HepG2 (cell line): ENCODE data around the gene TRMT10C. TPM values are rescaled to one million over a fixed set of nuclear protein-coding genes. Genes with fewer than 3 reads are reported as not detected.

ENCODE experiments used
- ARHGAP35 ChIP-seq: sonication (generic); formaldehyde crosslinking; IDR thresholded peaks from 2 replicates; pipeline ENCODE4 v1.9.0; 2022; ENCODE audit warnings: mild to moderate bottlenecking, inconsistent platforms, moderate library complexity, missing genetic modification reagents, borderline replicate concordance
- EEA1 ChIP-seq: sonication (generic); formaldehyde crosslinking; IDR thresholded peaks from 2 replicates; pipeline ENCODE4 v1.5.1; 2020; ENCODE audit warnings: mild to moderate bottlenecking, missing genetic modification reagents, borderline replicate concordance
- ETV5 ChIP-seq: IDR thresholded peaks from 2 replicates; pipeline ENCODE4 v1.6.1; 2018; ENCODE audit warnings: missing biosample characterization, missing genetic modification reagents, inconsistent platforms, borderline replicate concordance
- HES4 ChIP-seq: sonication (generic); formaldehyde crosslinking; IDR thresholded peaks from 2 replicates; pipeline ENCODE4 v1.9.0; 2021; ENCODE audit warnings: mild to moderate bottlenecking, missing genetic modification reagents, borderline replicate concordance
- KAT8 ChIP-seq: IDR thresholded peaks from 2 replicates; pipeline ENCODE4 v1.6.1; 2016; ENCODE audit warnings: missing genetic modification reagents, missing compliant biosample characterization
- KLF11 ChIP-seq: IDR thresholded peaks from 2 replicates; pipeline ENCODE4 v1.6.1; 2016; ENCODE audit warnings: missing compliant biosample characterization
- NONO ChIP-seq, 2 experiments: fragments of 450-650 bp in 1 of 2; sonication (generic) in 1 of 2; formaldehyde crosslinking in 1 of 2; IDR thresholded peaks in 1 of 2; conservative IDR thresholded peaks in 1 of 2; 2 replicates each; pipeline versions ENCODE4 v1.6.1 to v1.8.0; 2017 to 2022; ENCODE audit warnings: mild to moderate bottlenecking in 1 of 2, missing genetic modification reagents in 1 of 2, moderate library complexity in 1 of 2
- PPARG ChIP-seq: conservative IDR thresholded peaks from 2 replicates; pipeline ENCODE4 v1.6.1; 2016; ENCODE audit warnings: missing biosample characterization, missing genetic modification reagents
- SMYD3 ChIP-seq: sonication (generic); formaldehyde crosslinking; IDR thresholded peaks from 2 replicates; pipeline ENCODE4 v1.8.1; 2023; ENCODE audit warnings: mild to moderate bottlenecking, missing genetic modification reagents
- ZNF224 ChIP-seq: sonication (generic); formaldehyde crosslinking; IDR thresholded peaks from 2 replicates; pipeline ENCODE4 v1.5.0; 2020; ENCODE audit warnings: mild to moderate bottlenecking, missing genetic modification reagents
- ZNF503 ChIP-seq: sonication (generic); formaldehyde crosslinking; IDR thresholded peaks from 2 replicates; pipeline ENCODE4 v1.4.0; 2020; ENCODE audit warnings: missing genetic modification reagents
- ZNF607 ChIP-seq: sonication (generic); formaldehyde crosslinking; IDR thresholded peaks from 2 replicates; pipeline ENCODE4 v1.5.1; 2020; ENCODE audit warnings: missing genetic modification reagents, mild to moderate bottlenecking, borderline replicate concordance
- ZNF782 ChIP-seq: sonication (generic); formaldehyde crosslinking; IDR thresholded peaks from 2 replicates; pipeline ENCODE4 v1.4.0; 2020; ENCODE audit warnings: missing genetic modification reagents, mild to moderate bottlenecking, borderline replicate concordance
- ZSCAN29 ChIP-seq: sonication (generic); formaldehyde crosslinking; conservative IDR thresholded peaks from 2 replicates; pipeline ENCODE4 v1.4.0; 2020; ENCODE audit warnings: mild to moderate bottlenecking, missing genetic modification reagents
- polyA plus RNA-seq, 8 experiments: library from polyadenylated mRNA; depleted of rRNA in 3 of 8; stranded (reverse) in 7 of 8; unstranded in 1 of 8; fragments of >200 nt; fragmentation: Illumina TruSeq in 4 of 8; extraction: Trizol in 4 of 8; gene quantifications; 2 replicates each; pipeline versions ENCODE4 v1.2.1 to v1.2.3, GENCODE V29; 2011 to 2016; ENCODE audit warnings: low read depth in 4 of 8, missing spikeins in 1 of 8, mixed read lengths in 1 of 8; ENCODE audit not compliant: insufficient read depth in 1 of 8
- total RNA-seq, 5 experiments: library from RNA; depleted of rRNA; stranded (reverse); fragments of >200 nt; fragmentation: Illumina TruSeq; extraction: Trizol; gene quantifications; 2 replicates each; pipeline ENCODE4 v1.2.3, GENCODE V29; 2016; ENCODE audit warnings: low read depth in 1 of 5
- TF ChIP-seq, protein P1 (sequence below): sonication (generic); formaldehyde crosslinking; IDR thresholded peaks from 2 replicates; pipeline ENCODE4 v1.5.1; 2020; ENCODE audit warnings: mild to moderate bottlenecking, missing genetic modification reagents, borderline replicate concordance
- TF ChIP-seq, protein P2 (sequence below): sonication (generic); formaldehyde crosslinking; IDR thresholded peaks from 2 replicates; pipeline ENCODE4 v1.5.1; 2020; ENCODE audit warnings: mild to moderate bottlenecking, missing genetic modification reagents, borderline replicate concordance
- TF ChIP-seq, protein P3 (sequence below): sonication (generic); formaldehyde crosslinking; IDR thresholded peaks from 2 replicates; pipeline ENCODE4 v1.4.0; 2020; ENCODE audit warnings: missing genetic modification reagents

Gene TRMT10C
- total and polyA plus RNA-seq, 2 of the 13 experiments (the other 11 are each of a cell fraction or from before 2014, with no cell fraction given): 10.8 to 39.2 TPM

DNA sequence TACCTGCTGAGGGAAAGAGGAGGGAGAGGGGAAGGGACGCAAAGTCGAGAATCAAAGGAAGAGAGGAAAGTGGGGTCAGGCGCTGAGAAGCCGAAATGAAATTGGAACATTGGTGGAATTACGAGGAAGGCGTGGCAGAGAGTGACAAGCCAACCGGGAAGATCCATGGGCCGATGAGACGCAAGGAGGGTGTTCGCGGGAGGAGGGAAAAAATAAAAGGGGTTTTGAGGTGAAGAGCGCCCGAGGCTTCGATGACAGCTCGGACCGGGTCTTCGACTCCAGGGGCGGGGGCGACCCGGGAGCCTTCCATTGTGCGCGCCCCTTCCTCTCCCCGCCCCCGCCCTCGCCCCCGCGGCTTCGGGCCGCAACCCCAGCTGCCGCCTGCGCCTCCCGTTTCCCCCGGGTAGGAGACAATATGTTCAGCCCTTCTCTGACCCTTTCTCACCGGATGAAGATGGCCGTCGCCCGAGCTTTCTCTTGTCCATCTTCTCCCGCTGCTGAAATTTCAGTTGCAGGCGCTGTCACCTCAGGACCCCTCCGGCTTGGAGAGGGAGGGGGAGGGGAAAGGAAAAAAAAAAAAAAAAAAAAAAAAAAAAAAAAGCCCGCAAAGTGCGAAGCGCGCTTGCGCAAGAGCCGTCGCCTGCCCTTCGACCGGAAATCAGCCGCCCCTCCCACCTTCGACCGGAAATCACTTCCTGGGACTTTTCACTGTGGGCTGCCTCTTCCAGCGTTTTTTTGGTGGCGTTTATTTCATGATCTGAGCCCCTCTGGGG lies 48.8 kb upstream of the TRMT10C start, which contains the start of gene SENP7 (continued):
- 0 out of 2 replicates have a peak, but pooled peaks have one; percentile 52 for TF ChIP-seq SMYD3
- TF ChIP-seq ZNF503: peak; percentile 43; the same call in 1 of the 2 replicates
- TF ChIP-seq ETV5 (CRISPR knock-in tag): peak; percentile 86
- peak; percentile 58; the same call in 1 of the 2 replicates for TF ChIP-seq HES4 (CRISPR knock-in tag)
- no peak for TF ChIP-seq PPARG (CRISPR knock-in tag)
- TF ChIP-seq KAT8 (CRISPR knock-in tag): peak; percentile 86; the same call in 1 of the 2 replicates
- TF ChIP-seq ARHGAP35 (CRISPR knock-in tag): no peak
- TF ChIP-seq, protein P1, sequence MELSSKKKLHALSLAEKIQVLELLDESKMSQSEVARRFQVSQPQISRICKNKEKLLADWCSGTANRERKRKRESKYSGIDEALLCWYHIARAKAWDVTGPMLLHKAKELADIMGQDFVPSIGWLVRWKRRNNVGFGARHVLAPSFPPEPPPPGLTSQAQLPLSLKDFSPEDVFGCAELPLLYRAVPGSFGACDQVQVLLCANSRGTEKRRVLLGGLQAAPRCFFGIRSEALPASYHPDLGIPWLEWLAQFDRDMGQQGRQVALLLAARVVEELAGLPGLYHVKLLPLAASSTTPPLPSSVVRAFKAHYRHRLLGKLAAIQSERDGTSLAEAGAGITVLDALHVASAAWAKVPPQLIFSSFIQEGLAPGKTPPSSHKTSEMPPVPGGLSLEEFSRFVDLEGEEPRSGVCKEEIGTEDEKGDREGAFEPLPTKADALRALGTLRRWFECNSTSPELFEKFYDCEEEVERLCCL (CRISPR knock-in tag): no peak
- TF ChIP-seq ZNF782 (CRISPR knock-in tag): no peak
- TF ChIP-seq EEA1 (CRISPR knock-in tag): no peak
- TF ChIP-seq, protein P2, sequence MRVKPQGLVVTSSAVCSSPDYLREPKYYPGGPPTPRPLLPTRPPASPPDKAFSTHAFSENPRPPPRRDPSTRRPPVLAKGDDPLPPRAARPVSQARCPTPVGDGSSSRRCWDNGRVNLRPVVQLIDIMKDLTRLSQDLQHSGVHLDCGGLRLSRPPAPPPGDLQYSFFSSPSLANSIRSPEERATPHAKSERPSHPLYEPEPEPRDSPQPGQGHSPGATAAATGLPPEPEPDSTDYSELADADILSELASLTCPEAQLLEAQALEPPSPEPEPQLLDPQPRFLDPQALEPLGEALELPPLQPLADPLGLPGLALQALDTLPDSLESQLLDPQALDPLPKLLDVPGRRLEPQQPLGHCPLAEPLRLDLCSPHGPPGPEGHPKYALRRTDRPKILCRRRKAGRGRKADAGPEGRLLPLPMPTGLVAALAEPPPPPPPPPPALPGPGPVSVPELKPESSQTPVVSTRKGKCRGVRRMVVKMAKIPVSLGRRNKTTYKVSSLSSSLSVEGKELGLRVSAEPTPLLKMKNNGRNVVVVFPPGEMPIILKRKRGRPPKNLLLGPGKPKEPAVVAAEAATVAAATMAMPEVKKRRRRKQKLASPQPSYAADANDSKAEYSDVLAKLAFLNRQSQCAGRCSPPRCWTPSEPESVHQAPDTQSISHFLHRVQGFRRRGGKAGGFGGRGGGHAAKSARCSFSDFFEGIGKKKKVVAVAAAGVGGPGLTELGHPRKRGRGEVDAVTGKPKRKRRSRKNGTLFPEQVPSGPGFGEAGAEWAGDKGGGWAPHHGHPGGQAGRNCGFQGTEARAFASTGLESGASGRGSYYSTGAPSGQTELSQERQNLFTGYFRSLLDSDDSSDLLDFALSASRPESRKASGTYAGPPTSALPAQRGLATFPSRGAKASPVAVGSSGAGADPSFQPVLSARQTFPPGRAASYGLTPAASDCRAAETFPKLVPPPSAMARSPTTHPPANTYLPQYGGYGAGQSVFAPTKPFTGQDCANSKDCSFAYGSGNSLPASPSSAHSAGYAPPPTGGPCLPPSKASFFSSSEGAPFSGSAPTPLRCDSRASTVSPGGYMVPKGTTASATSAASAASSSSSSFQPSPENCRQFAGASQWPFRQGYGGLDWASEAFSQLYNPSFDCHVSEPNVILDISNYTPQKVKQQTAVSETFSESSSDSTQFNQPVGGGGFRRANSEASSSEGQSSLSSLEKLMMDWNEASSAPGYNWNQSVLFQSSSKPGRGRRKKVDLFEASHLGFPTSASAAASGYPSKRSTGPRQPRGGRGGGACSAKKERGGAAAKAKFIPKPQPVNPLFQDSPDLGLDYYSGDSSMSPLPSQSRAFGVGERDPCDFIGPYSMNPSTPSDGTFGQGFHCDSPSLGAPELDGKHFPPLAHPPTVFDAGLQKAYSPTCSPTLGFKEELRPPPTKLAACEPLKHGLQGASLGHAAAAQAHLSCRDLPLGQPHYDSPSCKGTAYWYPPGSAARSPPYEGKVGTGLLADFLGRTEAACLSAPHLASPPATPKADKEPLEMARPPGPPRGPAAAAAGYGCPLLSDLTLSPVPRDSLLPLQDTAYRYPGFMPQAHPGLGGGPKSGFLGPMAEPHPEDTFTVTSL (CRISPR knock-in tag): no peak
- no peak; the same call in none of the 2 replicates for TF ChIP-seq ZSCAN29 (CRISPR knock-in tag)
- TF ChIP-seq KLF11 (CRISPR knock-in tag): no peak
- TF ChIP-seq ZNF607: no peak
- TF ChIP-seq, protein P3, sequence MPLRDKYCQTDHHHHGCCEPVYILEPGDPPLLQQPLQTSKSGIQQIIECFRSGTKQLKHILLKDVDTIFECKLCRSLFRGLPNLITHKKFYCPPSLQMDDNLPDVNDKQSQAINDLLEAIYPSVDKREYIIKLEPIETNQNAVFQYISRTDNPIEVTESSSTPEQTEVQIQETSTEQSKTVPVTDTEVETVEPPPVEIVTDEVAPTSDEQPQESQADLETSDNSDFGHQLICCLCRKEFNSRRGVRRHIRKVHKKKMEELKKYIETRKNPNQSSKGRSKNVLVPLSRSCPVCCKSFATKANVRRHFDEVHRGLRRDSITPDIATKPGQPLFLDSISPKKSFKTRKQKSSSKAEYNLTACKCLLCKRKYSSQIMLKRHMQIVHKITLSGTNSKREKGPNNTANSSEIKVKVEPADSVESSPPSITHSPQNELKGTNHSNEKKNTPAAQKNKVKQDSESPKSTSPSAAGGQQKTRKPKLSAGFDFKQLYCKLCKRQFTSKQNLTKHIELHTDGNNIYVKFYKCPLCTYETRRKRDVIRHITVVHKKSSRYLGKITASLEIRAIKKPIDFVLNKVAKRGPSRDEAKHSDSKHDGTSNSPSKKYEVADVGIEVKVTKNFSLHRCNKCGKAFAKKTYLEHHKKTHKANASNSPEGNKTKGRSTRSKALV (CRISPR knock-in tag): 0 out of 2 replicates have a peak, but pooled peaks have one; percentile 29
- no peak for TF ChIP-seq NONO (IDR thresholded peaks at IDR 0.05)
- TF ChIP-seq NONO (CRISPR knock-in tag; conservative IDR thresholded peaks at IDR 0.05): 0 out of 2 replicates have a peak, but pooled peaks have one; percentile 14
- TF ChIP-seq ZNF224 (CRISPR knock-in tag): no peak
